ENCODE results near the gene SALL1. TPM values are rescaled to one million over a fixed set of nuclear protein-coding genes. Genes with fewer than 3 reads are reported as not detected.

SALL1 gene
- total and polyA plus RNA-seq, 2 donors (not counting 3 experiments of a cell fraction or from before 2014, with no cell fraction given), result not detected

GRCh38 chr16:51156807-51157200 is 5.7 kb upstream of the SALL1 start:
- Histone ChIP-seq H3K27ac (ENCODE audit: insufficient read depth, low read depth, low read length) (no peak overlapping the region), H3K79me2 (ENCODE audit: control insufficient read depth, insufficient read depth, low read length) (no peaks in the 10 kb centered on the region), H3K9me3 (replicated peaks; ENCODE audit: control insufficient read depth, insufficient read depth, low read length) (no peaks in the 10 kb centered on the region), H3K4me3 (replicated peaks in 1 of 3; ENCODE audit: insufficient read depth in 1 of 3, low read depth in 1 of 3, low read length in 3 of 3) (no peak overlapping the region), H3K4me2 (ENCODE audit: insufficient read depth, low read length) (no peak overlapping the region), H2AFZ (ENCODE audit: low read depth, low read length) (no peak overlapping the region), H4K20me1 (replicated peaks; ENCODE audit: control insufficient read depth, extremely low read depth, insufficient read depth, low read length) (no peaks in the 10 kb centered on the region), H3K36me3 (ENCODE audit: control insufficient read depth in 2 of 2, extremely low read depth in 1 of 2, insufficient read depth in 2 of 2, low read length in 2 of 2) (no peaks in the 10 kb centered on the region), H3K4me1 (ENCODE audit: control insufficient read depth, extremely low read depth, insufficient read depth, low read length) (peaks cover 2% of the 10 kb centered on the region), H3K27me3 (ENCODE audit: control insufficient read depth in 2 of 2, insufficient read depth in 2 of 2, low read length in 2 of 2) (peaks cover 37 to 49% of the 10 kb centered on the region in 2 experiments), H3K9me1 (replicated peaks; ENCODE audit: control insufficient read depth, extremely low read depth, insufficient read depth, low read length) (no peaks in the 10 kb centered on the region), H3K9ac (replicated peaks; ENCODE audit: extremely low read depth, insufficient read depth, low read length) (no peak overlapping the region)
- POLR2A ChIA-PET, result no interaction called here
- FAIRE-seq, result no peak
- TF ChIP-seq POLR2A (IDR thresholded peaks at IDR 0.05; ENCODE audit: low read depth, low read length), result no peak
- no peak for TF ChIP-seq JUN (IDR thresholded peaks at IDR 0.05; ENCODE audit: borderline replicate concordance, insufficient read depth, insufficient read length, low read depth)
- no peak for TF ChIP-seq GATA2 (IDR thresholded peaks at IDR 0.05; ENCODE audit: insufficient read depth, insufficient read length, low read depth, low read length)
- intact Hi-C loops (cut with micrococcal nuclease) (no loop called here), dilution Hi-C loops (cut with MboI; ENCODE audit: extremely low pct_ligation_motif_present, low sequenced_read_pairs) (no loop called here)
- CTCF ChIA-PET, result no interaction called here
- no peak for DNase-seq (ENCODE audit: low read depth, low spot score)
- BruUV-seq (replicated peaks), result no TSS peak

GRCh38 chr16:51155820-51156806 is 5.0 kb upstream of the SALL1 start:
- intact Hi-C loops (cut with micrococcal nuclease) (no loop called here), dilution Hi-C loops (cut with MboI; ENCODE audit: extremely low pct_ligation_motif_present, low sequenced_read_pairs) (no loop called here)
- peaks cover 2% of the 10 kb centered on the region for H3K4me1 ChIP-seq (ENCODE audit: control insufficient read depth, extremely low read depth, insufficient read depth, low read length)
- no peak overlapping the region for H2AFZ ChIP-seq (ENCODE audit: low read depth, low read length)
- H3K27me3 ChIP-seq (ENCODE audit: control insufficient read depth in 2 of 2, insufficient read depth in 2 of 2, low read length in 2 of 2), result peaks cover 37 to 51% of the 10 kb centered on the region in 2 experiments
- H3K36me3 ChIP-seq (ENCODE audit: control insufficient read depth in 2 of 2, extremely low read depth in 1 of 2, insufficient read depth in 2 of 2, low read length in 2 of 2), result no peaks in the 10 kb centered on the region
- FAIRE-seq (no peak), DNase-seq (ENCODE audit: low read depth, low spot score) (no peak)
- CTCF ChIA-PET, result no interaction called here
- TF ChIP-seq POLR2A (IDR thresholded peaks at IDR 0.05; ENCODE audit: low read depth, low read length) (no peak), EZH2 (IDR thresholded peaks at IDR 0.05; ENCODE audit: borderline replicate concordance, low read depth, low read length, severe bottlenecking) (peak; percentile 34)
- POLR2A ChIA-PET, result no interaction called here
- no peak overlapping the region for H3K9ac ChIP-seq (replicated peaks; ENCODE audit: extremely low read depth, insufficient read depth, low read length)
- H3K4me3 ChIP-seq (replicated peaks in 1 of 3; ENCODE audit: insufficient read depth in 1 of 3, low read depth in 1 of 3, low read length in 3 of 3), result no peak overlapping the region
- no TSS peak for BruUV-seq (replicated peaks)
- H4K20me1 ChIP-seq (replicated peaks; ENCODE audit: control insufficient read depth, extremely low read depth, insufficient read depth, low read length), result no peaks in the 10 kb centered on the region
- no peak overlapping the region for H3K27ac ChIP-seq (ENCODE audit: insufficient read depth, low read depth, low read length)
- no peak overlapping the region for H3K4me2 ChIP-seq (ENCODE audit: insufficient read depth, low read length)
- no peaks in the 10 kb centered on the region for H3K9me3 ChIP-seq (replicated peaks; ENCODE audit: control insufficient read depth, insufficient read depth, low read length)
- no peaks in the 10 kb centered on the region for H3K79me2 ChIP-seq (ENCODE audit: control insufficient read depth, insufficient read depth, low read length)
- no peaks in the 10 kb centered on the region for H3K9me1 ChIP-seq (replicated peaks; ENCODE audit: control insufficient read depth, extremely low read depth, insufficient read depth, low read length)
